Endothelial cell of umbilical vein (primary cell): ENCODE data around the gene SMOC2. TPM values are rescaled to one million over a fixed set of nuclear protein-coding genes. Genes with fewer than 3 reads are reported as not detected.

Experiments used
- BruUV-seq: library from RNA; stranded (reverse); fragments of 400-500 nt; replicated peaks from 2 replicates; lab custom pipeline; 2021; lab: Mats Ljungman, UMichigan
- CTCF ChIA-PET: fragments of 300-600, 350-600 bp; sonication (Branson Sonifier 250); formaldehyde crosslinking; loops from one replicate; lab custom pipeline; 2021; ENCODE audit warnings: antibody characterized with exemption, inconsistent platforms; lab: Charles Lee
- POLR2A ChIA-PET: fragments of 300-600, 350-600 bp; sonication (Branson Sonifier 250); formaldehyde crosslinking; loops from one replicate; lab custom pipeline; 2021; ENCODE audit warnings: antibody characterized with exemption, inconsistent platforms; lab: Charles Lee
- DNase-seq: peaks from one replicate; pipeline ENCODE4 v3.0.0-alpha.2; 2011; ENCODE audit warnings: low read depth, low spot score
- FAIRE-seq: peaks from 2 replicates; lab custom pipeline; 2011; peaks lifted over from hg19 to GRCh38; lab: Jason Lieb, UNC
- H2AFZ ChIP-seq: 2 replicates; pipeline ENCODE4 v1.6.0; 2012; ENCODE audit warnings: low read depth, low read length, control low read depth, inconsistent platforms
- H3K27ac ChIP-seq: 2 replicates; pipeline ENCODE4 v1.5.1; 2011; ENCODE audit warnings: low read depth, mild to moderate bottlenecking, control low read depth, low read length, moderate library complexity; ENCODE audit not compliant: insufficient read depth
- H3K27me3 ChIP-seq, 2 experiments: 2 replicates each; pipeline versions ENCODE4 v1.6.0 to v1.6.1; 2011; ENCODE audit warnings: low read length in 2 of 2, mixed read lengths in 1 of 2; ENCODE audit not compliant: control insufficient read depth in 2 of 2, insufficient read depth in 2 of 2
- H3K36me3 ChIP-seq, 2 experiments: 2 replicates in 1 of 2; 3 replicates in 1 of 2; pipeline ENCODE4 v1.5.1; 2011; ENCODE audit warnings: low read length in 2 of 2, mild to moderate bottlenecking in 1 of 2, moderate library complexity in 1 of 2; ENCODE audit not compliant: control insufficient read depth in 2 of 2, insufficient read depth in 2 of 2; ENCODE audit errors: extremely low read depth in 1 of 2
- H3K4me1 ChIP-seq: 3 replicates; pipeline ENCODE4 v1.5.1; 2011; ENCODE audit warnings: mild to moderate bottlenecking, low read length; ENCODE audit not compliant: control insufficient read depth, insufficient read depth; ENCODE audit errors: extremely low read depth
- H3K4me2 ChIP-seq: 2 replicates; pipeline ENCODE4 v1.6.1; 2011; ENCODE audit warnings: low read length, control low read depth, mixed read lengths; ENCODE audit not compliant: insufficient read depth
- H3K4me3 ChIP-seq, 3 experiments: fragments of 200-600 bp in 1 of 3; sonication (generic), shearing (Covaris generic) in 1 of 3; replicated peaks in 1 of 3; 2 replicates each; pipeline ENCODE4 v1.5.1; 2011 to 2016; ENCODE audit warnings: control low read depth in 3 of 3, low read length in 3 of 3, mild to moderate bottlenecking in 2 of 3, inconsistent platforms in 1 of 3, low read depth in 1 of 3, moderate library complexity in 1 of 3; ENCODE audit not compliant: insufficient read depth in 1 of 3
- H3K79me2 ChIP-seq: 2 replicates; pipeline ENCODE4 v1.6.0; 2012; ENCODE audit warnings: low read length, inconsistent platforms; ENCODE audit not compliant: control insufficient read depth, insufficient read depth
- H3K9ac ChIP-seq: replicated peaks from 2 replicates; pipeline ENCODE3; 2011; ENCODE audit warnings: low read length, control low read depth; ENCODE audit not compliant: insufficient read depth; ENCODE audit errors: extremely low read depth
- H3K9me1 ChIP-seq: replicated peaks from 3 replicates; pipeline ENCODE4 v1.6.0; 2011; ENCODE audit warnings: mild to moderate bottlenecking, low read length; ENCODE audit not compliant: control insufficient read depth, insufficient read depth; ENCODE audit errors: extremely low read depth
- H3K9me3 ChIP-seq: replicated peaks from 2 replicates; pipeline ENCODE4 v1.5.1; 2012; ENCODE audit warnings: low read length, inconsistent platforms; ENCODE audit not compliant: control insufficient read depth, insufficient read depth
- H4K20me1 ChIP-seq: replicated peaks from 2 replicates; pipeline ENCODE3; 2011; ENCODE audit warnings: mild to moderate bottlenecking, low read length; ENCODE audit not compliant: control insufficient read depth, insufficient read depth; ENCODE audit errors: extremely low read depth
- CTCF ChIP-seq, 2 donors: IDR thresholded peaks; 1 replicate in 1 of 2; 2 replicates in 1 of 2; pipeline ENCODE4 v1.5.1; 2011; ENCODE audit warnings: low read length in 2 of 2, mild to moderate bottlenecking in 2 of 2, moderate library complexity in 2 of 2, control low read depth in 1 of 2, inconsistent platforms in 1 of 2, low read depth in 1 of 2; ENCODE audit not compliant: insufficient read depth in 1 of 2; ENCODE audit errors: extremely low read depth in 1 of 2
- EZH2 ChIP-seq: IDR thresholded peaks from 2 replicates; pipeline ENCODE4 v1.6.1; 2012; ENCODE audit warnings: borderline replicate concordance, low read depth, mild to moderate bottlenecking, moderate library complexity, low read length, inconsistent platforms; ENCODE audit not compliant: severe bottlenecking
- FOS ChIP-seq: IDR thresholded peaks from 2 replicates; pipeline ENCODE4 v1.6.1; 2011; ENCODE audit warnings: mild to moderate bottlenecking, low read length, moderate library complexity, borderline replicate concordance; ENCODE audit not compliant: insufficient read depth
- GATA2 ChIP-seq: IDR thresholded peaks from 2 replicates; pipeline ENCODE4 v1.7.0; 2011; ENCODE audit warnings: low read depth, mild to moderate bottlenecking, moderate library complexity, mixed read lengths, low read length; ENCODE audit not compliant: insufficient read length, insufficient read depth
- JUN ChIP-seq: IDR thresholded peaks from 2 replicates; pipeline ENCODE4 v1.6.1; 2011; ENCODE audit warnings: borderline replicate concordance, low read depth; ENCODE audit not compliant: insufficient read length, insufficient read depth
- MAX ChIP-seq: IDR thresholded peaks from 2 replicates; pipeline ENCODE4 v1.6.1; 2011; ENCODE audit not compliant: insufficient read depth, insufficient read length
- MYC ChIP-seq: IDR thresholded peaks from one replicate; pipeline ENCODE4 v1.6.1; 2011; ENCODE audit warnings: mild to moderate bottlenecking, low read depth, low read length
- POLR2A ChIP-seq: IDR thresholded peaks from 2 replicates; pipeline ENCODE4 v1.6.1; 2012; ENCODE audit warnings: low read depth, mild to moderate bottlenecking, control low read depth, low read length
- POLR2AphosphoS5 ChIP-seq: IDR thresholded peaks from 2 replicates; pipeline ENCODE4 v1.6.1; 2012; ENCODE audit warnings: low read depth, mild to moderate bottlenecking, control low read depth, low read length, moderate library complexity; ENCODE audit not compliant: insufficient read depth
- dilution Hi-C: fragments of 300-500 bp; cut with MboI; formaldehyde crosslinking; loops from one replicate; pipeline ENCODE4 v1.15.0; 2019; ENCODE audit warnings: low sequenced_read_pairs; ENCODE audit not compliant: extremely low pct_ligation_motif_present
- intact Hi-C: fragments of 100-400 bp; cut with micrococcal nuclease; formaldehyde crosslinking; loops from one replicate; pipeline ENCODE4 v1.10.0; 2022
- polyA plus RNA-seq, 4 experiments: library from polyadenylated mRNA; depleted of rRNA in 3 of 4; stranded (reverse) in 3 of 4; unstranded in 1 of 4; fragments of >200 nt; gene quantifications; 2 replicates each; pipeline versions ENCODE4 v1.2.1 to v1.2.3, GENCODE V29; 2011 to 2012; ENCODE audit warnings: missing spikeins in 1 of 4
- total RNA-seq: library from RNA; stranded (reverse); gene quantifications from 2 replicates; pipeline ENCODE4 v1.2.3, GENCODE V29; 2021

SMOC2 gene
- total and polyA plus RNA-seq, 2 donors (not counting 3 experiments of a cell fraction or from before 2014, with no cell fraction given), result not detected

GRCh38 chr6:168678077-168678476 lies 237.1 kb downstream of the SMOC2 start:
- H3K4me2 ChIP-seq, result no peak overlapping the region
- ChIA-PET POLR2A (no interaction called here), CTCF (no interaction called here)
- H4K20me1 ChIP-seq, result no peaks in the 10 kb centered on the region
- no peak for DNase-seq
- no peak overlapping the region for H2AFZ ChIP-seq
- dilution Hi-C loops (no loop called here), intact Hi-C loops (no loop called here)
- H3K27me3 ChIP-seq, result no peaks in the 10 kb centered on the region
- H3K4me3 ChIP-seq, result no peak overlapping the region
- peaks cover 7% of the 10 kb centered on the region for H3K9me3 ChIP-seq
- H3K79me2 ChIP-seq, result no peaks in the 10 kb centered on the region
- FAIRE-seq, result no peak
- no peaks in the 10 kb centered on the region for H3K36me3 ChIP-seq
- BruUV-seq, result no TSS peak
- TF ChIP-seq MYC (no peak), CTCF (IDR thresholded peaks at IDR 0.05; ENCODE audit: extremely low read depth in 1 of 2, insufficient read depth in 1 of 2, low read depth in 1 of 2, low read length in 2 of 2) (no peak), EZH2 (no peak), POLR2A (no peak), GATA2 (no peak), FOS (no peak), MAX (no peak), POLR2AphosphoS5 (no peak), JUN (no peak)
- H3K4me1 ChIP-seq, result no peaks in the 10 kb centered on the region
- H3K9ac ChIP-seq, result no peak overlapping the region
- H3K9me1 ChIP-seq, result no peaks in the 10 kb centered on the region
- H3K27ac ChIP-seq, result no peak overlapping the region
